ENCODE data around the gene ART5. TPM values are rescaled to one million over a fixed set of nuclear protein-coding genes. Genes with fewer than 3 reads are reported as not detected.

The ART5 gene
- total RNA-seq, 1 donor from 2014 or later = 1.4 TPM

DNA sequence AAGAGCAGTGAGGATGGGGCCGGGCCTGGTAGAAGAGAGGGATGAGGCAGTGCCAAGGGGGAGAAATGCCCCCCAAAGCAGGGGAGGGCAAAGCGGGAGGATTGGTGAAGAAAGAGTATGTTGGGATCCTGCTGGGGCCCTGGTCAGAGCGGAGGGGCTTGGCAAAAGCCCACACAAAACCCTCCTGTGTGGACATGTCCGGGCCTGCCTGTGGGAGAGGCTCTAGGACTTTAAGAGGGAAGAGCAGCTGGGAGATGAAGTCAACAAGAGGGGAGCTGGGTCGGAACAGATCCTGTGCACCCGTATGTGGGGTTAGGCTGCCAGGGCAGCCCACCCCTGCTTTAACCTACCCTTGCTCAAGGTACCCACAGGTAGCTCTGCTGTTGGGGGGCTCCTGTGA lies 25.8 kb downstream of the ART5 start:
- TF ChIP-seq, protein P1, sequence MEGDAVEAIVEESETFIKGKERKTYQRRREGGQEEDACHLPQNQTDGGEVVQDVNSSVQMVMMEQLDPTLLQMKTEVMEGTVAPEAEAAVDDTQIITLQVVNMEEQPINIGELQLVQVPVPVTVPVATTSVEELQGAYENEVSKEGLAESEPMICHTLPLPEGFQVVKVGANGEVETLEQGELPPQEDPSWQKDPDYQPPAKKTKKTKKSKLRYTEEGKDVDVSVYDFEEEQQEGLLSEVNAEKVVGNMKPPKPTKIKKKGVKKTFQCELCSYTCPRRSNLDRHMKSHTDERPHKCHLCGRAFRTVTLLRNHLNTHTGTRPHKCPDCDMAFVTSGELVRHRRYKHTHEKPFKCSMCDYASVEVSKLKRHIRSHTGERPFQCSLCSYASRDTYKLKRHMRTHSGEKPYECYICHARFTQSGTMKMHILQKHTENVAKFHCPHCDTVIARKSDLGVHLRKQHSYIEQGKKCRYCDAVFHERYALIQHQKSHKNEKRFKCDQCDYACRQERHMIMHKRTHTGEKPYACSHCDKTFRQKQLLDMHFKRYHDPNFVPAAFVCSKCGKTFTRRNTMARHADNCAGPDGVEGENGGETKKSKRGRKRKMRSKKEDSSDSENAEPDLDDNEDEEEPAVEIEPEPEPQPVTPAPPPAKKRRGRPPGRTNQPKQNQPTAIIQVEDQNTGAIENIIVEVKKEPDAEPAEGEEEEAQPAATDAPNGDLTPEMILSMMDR (conservative IDR thresholded peaks at IDR 0.05) = no peak
- Mint-ChIP-seq H3K27me3 (ENCODE audit: low read depth) (no peaks in the 10 kb centered on the region), H3K36me3 (ENCODE audit: low read depth) (no peaks in the 10 kb centered on the region), H3K4me1 (no peaks in the 10 kb centered on the region), H3K4me3 (no peak overlapping the region), H3K27ac (ENCODE audit: unreplicated experiment) (no peak overlapping the region), H3K9me3 (peaks cover 4% of the 10 kb centered on the region)
- no peak for DNase-seq (ENCODE audit: low read depth, low spot score)

DNA sequence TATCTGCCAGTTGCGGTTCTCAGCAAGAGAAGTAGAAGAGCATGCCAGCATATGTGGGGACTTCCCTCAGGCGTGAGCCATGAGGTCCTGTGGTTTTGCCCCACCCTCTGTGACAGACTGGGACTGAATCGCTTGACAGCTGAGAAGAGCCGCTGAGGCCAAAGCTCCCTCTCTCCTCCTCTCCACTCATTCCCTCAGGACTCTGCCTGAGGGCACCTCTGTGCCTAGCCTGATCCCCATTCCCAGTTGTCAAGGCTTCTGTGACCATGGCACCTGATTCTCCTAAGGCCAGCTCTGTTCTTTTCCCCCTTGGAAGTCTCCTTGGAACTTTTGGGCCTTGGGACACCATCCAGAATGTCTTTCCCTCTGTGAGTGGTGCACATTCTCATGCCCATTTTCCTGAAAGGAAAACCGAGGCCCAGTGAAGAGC lies 27.0 kb downstream of the ART5 start:
- TF ChIP-seq, protein P1 (conservative IDR thresholded peaks at IDR 0.05) = no peak
- peaks cover 4% of the 10 kb centered on the region for H3K9me3 Mint-ChIP-seq
- no peaks in the 10 kb centered on the region for H3K36me3 Mint-ChIP-seq (ENCODE audit: low read depth)
- H3K4me3 Mint-ChIP-seq = no peak overlapping the region
- H3K4me1 Mint-ChIP-seq = no peaks in the 10 kb centered on the region
- peak overlapping the region; percentile 20 for H3K27ac Mint-ChIP-seq (ENCODE audit: unreplicated experiment)
- DNase-seq (ENCODE audit: low read depth, low spot score) = no peak
- H3K27me3 Mint-ChIP-seq (ENCODE audit: low read depth) = no peaks in the 10 kb centered on the region

DNA sequence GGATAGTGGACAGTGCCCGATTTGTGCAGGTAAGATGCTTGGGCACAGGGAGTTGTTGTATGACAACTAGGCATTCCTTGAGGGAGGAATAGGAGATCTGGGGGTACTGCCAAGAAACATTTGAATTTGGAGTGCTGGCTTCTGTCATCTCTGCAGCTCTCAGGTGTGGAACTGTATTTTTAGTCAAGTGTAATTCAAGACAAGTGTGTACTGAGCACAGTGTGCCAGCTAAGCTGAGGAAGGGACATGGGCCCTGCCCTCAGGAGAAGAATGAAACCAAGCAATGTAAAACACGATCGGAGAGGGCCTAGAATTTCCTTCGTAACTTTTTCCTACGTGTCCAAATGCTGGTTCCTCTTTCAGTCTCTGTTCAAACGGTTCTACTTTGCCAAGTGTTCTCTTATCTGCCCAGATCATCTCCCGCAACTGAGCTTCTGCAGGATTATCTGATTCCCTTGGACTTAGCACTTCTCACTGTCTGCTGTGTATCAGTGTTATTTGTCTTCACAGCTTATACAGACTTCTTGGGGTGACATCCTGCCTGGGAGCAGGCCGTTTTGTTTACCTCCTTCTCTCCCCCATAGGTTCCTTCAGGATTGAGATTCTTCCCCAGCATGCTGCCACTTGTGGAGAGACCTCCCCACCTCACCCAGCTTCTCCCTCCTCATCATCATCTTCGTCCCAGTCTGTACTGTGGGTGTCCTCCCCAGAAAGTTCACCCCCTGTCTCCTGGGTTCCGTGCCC lies 27.6 kb downstream of the ART5 start:
- peak overlapping the region; percentile 20 for H3K27ac Mint-ChIP-seq (ENCODE audit: unreplicated experiment)
- H3K27me3 Mint-ChIP-seq (ENCODE audit: low read depth) = no peaks in the 10 kb centered on the region

DNA sequence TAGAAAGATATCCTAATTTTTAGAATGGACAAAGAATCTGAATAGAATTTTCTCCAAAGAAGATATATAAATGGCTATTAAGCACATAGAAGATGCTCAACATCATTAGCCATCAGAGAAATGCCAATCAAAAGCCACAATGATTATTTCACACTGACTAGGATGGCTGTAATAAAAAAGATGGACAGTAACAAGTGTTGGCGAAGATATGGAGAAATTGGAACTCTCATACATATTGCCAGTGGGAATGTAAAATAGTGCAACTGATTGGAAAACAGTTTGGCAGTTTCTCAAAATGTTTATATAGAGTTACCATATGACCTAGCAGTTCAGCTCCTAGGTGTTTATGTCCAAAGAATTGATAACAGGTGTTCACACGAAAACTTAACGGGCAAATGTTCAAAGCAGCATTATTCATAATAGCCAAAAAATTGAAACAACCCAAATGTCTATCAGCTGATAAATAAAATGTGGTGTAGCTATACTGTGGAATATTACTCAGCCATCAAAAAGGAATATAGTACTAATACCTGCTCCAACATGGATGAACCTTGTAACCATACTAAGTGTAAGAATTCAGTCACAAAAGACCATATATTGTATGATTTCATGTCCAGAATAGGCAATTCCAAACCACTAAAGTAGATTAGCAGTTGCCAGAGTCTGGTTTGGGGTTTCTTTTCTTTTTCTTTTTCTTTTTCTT lies 29.7 kb downstream of the ART5 start:
- no peak for DNase-seq (ENCODE audit: low read depth, low spot score)
- H3K27ac Mint-ChIP-seq (ENCODE audit: unreplicated experiment) = no peak overlapping the region
- H3K4me1 Mint-ChIP-seq = no peaks in the 10 kb centered on the region
- no peaks in the 10 kb centered on the region for H3K36me3 Mint-ChIP-seq (ENCODE audit: low read depth)
- H3K9me3 Mint-ChIP-seq = peaks cover 4% of the 10 kb centered on the region
- TF ChIP-seq, protein P1 (conservative IDR thresholded peaks at IDR 0.05) = no peak
- no peak overlapping the region for H3K4me3 Mint-ChIP-seq
- no peaks in the 10 kb centered on the region for H3K27me3 Mint-ChIP-seq (ENCODE audit: low read depth)

More for the DNA sequence above, 27.6 kb downstream of the ART5 start:
- no peak for DNase-seq (ENCODE audit: low read depth, low spot score)
- Mint-ChIP-seq H3K36me3 (ENCODE audit: low read depth) (no peaks in the 10 kb centered on the region), H3K9me3 (peaks cover 4% of the 10 kb centered on the region), H3K4me1 (no peaks in the 10 kb centered on the region), H3K4me3 (no peak overlapping the region)
- TF ChIP-seq, protein P1 (conservative IDR thresholded peaks at IDR 0.05) = no peak

DNA sequence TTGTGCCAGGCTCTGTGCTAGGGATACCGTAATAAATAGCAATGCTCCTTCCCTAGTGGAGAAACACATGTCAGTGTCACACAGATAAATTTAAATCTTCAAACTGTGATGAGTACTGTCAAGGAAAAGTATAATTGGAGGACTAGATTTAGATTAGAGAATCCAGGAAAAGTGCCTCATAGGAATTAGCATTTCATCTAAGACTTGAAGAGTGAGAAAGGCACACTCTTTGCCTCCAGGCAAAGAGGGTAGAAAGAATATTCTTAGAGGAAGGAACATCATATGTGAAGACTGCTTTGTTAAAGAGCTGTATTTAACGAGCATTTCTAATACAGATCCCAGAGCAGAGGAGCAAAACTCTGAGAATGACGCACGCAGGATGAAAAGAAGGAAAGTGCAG lies 30.9 kb downstream of the ART5 start:
- Mint-ChIP-seq H3K27ac (ENCODE audit: unreplicated experiment) (no peak overlapping the region), H3K4me3 (no peak overlapping the region), H3K4me1 (no peaks in the 10 kb centered on the region), H3K36me3 (ENCODE audit: low read depth) (no peaks in the 10 kb centered on the region), H3K27me3 (ENCODE audit: low read depth) (no peaks in the 10 kb centered on the region), H3K9me3 (peaks cover 4% of the 10 kb centered on the region)
- DNase-seq (ENCODE audit: low read depth, low spot score) = no peak
- TF ChIP-seq, protein P1 (conservative IDR thresholded peaks at IDR 0.05) = no peak
